PC-3 (cell line): ENCODE measurements around the gene EYS.

Source experiments
- EZH2 ChIP-seq: fragments of 300-600 bp; sonication (generic); IDR thresholded peaks from one replicate; pipeline ENCODE4 v1.6.1; 2017; ENCODE audit warnings: antibody characterized with exemption, mild to moderate bottlenecking, low read length; ENCODE audit not compliant: unreplicated experiment
- EZH2phosphoT487 ChIP-seq: fragments of 300-600 bp; sonication (generic); IDR thresholded peaks from 2 replicates; pipeline ENCODE4 v1.6.1; 2018; ENCODE audit warnings: mild to moderate bottlenecking, antibody characterized with exemption, low read length, borderline replicate concordance

GRCh38 chr6:63804381-63804956 is 1902.6 kb downstream of the EYS start:
- TF ChIP-seq EZH2: no peak
- TF ChIP-seq EZH2phosphoT487: no peak
